GM18499 (cell line): ENCODE data around the gene TRAPPC2L.

Source experiments
- ATAC-seq: cut with Tn5 transposase; IDR thresholded peaks from one replicate; pipeline ENCODE4 v1.9.1; 2021; ENCODE audit warnings: moderate number of reproducible peaks; ENCODE audit not compliant: insufficient read depth, unreplicated experiment

The TRAPPC2L gene, protein sequence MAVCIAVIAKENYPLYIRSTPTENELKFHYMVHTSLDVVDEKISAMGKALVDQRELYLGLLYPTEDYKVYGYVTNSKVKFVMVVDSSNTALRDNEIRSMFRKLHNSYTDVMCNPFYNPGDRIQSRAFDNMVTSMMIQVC

DNA sequence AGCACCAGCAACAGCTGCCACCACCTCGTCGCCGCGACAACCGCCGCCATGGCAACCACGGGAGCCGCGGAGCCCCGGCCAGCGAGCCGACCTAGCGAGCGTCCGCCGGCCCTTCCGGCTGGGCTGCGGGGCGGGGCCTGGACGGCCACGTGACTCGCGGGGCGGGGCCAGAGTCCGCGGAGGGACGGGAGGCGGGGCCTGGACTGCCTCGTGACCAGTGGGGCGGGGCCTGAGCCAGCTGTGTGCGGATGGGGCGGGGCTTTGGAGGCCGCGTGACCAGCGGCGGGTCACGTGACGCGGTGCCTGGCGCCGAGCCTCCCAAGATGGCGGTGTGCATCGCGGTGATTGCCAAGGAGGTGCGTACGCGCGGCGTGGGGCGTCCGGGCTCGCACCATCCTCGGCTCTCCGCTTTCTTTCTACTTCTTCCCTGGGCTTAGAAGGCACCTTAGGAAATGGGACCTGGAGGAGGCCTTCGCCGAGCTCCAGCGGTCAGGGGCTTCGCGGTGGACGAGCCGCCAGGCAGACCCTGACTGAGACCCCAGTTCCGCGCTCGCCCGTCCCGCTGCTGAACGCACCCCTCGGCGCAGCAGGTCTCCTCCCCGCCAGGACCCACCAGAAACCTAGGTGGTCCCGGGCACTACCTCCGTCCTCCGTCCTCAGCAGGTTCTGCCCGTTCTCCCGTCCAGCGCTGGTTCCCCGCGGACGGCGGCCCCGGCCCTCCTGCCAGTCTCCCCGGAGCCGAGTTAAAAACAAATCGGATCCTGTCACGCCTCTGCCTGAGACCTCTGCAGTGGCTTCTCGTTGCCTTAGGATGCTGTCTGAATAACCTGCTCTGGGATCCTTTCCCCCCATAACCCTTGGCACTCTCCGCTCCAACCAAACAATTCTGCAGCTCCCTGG, at the start of gene TRAPPC2L, which contains the start of gene GALNS:
Gene TRAPPC2L (plus strand): TSS at position 300 of the 900 bp plus-strand sequence. CDS start 24 bp downstream, at position 324.
Gene GALNS (minus strand): TSS at position 120 of the 900 bp plus-strand sequence. CDS start 70 bp downstream, at position 50.
- ATAC-seq, result peak; percentile 60

DNA sequence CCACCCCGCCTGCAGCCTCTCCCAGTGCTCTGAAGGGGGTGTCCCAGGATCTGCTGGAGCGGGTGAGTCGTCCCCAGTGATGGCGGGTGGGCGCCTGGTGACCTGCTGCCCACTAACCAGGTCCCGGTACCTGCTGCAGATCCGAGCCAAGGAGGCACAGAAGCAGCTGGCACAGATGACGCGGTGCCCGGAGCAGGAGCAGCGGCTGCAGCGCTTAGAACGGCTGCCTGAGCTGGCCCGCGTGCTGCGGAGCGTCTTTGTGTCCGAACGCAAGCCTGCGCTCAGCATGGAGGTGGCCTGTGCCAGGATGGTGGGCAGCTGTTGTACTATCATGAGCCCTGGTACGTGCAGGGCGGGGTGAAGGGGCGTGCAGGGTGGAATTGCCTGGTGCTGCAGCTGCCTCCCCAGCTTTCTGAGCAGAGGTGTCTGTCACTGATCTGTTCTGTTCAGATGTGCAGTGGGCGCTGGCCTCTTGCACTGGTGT, 49.7 kb upstream of the TRAPPC2L start:
- no peak for ATAC-seq

DNA sequence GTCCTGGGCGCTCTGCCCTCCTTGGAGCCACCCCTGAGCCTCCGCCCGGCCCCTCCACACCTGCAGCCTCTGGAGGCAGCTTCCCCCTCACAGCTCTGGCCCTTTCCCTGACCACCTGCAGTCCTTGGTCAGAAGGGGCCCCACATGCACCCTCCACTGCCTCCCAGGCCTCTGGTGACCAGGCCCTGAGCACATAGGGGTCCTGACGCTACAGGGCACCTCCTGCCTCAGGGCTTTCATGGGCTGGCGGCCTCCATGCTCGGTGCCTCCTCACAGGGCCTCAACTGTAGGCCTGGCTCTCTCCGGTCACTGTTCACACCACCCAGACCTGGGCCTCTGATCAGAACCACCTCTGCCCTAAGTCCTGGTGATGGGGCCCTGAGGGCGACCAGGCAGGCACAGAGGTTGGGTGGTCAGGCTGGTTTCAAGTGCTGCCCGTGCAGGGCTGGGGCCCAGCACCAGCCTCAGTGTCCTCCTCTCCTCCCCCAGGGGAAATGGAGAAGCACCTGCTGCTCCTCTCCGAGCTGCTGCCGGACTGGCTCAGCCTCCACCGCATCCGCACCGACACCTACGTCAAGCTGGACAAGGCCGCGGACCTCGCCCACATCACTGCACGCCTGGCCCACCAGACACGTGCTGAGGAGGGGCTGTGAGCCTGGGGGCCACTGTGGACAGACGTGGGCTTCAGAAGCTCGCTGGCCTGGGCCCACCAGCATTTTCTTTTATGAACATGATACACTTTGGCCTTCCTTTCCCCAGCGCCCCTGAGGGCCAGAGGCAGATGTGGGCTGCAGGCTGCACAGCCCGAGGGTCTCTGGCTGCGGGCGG, 49.1 kb upstream of the TRAPPC2L start:
- ATAC-seq, result no peak

DNA sequence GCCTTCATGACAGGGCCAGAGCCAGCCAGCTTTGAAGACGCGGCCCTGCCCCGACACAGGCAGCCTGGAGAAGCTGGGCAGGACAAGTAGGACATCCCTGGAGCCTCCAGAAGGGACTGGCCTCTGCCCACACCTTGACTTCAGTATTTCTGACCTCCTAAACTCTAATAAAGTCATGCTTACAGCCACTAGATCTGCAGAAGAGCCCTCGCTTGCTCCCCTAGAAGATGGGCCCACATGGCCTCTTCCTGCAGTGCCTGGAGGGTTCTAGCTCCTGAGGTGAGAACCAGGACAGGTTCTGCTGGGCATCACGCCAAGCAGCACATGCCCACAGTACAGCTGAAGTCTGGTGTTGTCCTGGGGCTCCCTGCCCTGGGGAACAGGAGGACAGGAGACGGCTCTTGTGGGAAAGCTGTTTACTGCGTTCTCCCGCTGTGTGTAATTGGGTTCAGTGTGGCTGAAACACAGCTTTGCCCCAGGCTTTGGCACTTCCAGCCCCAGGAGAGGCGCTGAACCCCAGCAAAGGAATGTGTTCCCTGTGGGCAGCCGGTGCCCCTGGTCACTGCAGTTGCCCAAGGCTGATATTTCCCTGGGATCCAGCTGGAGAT, 47.8 kb upstream of the TRAPPC2L start:
- no peak for ATAC-seq

DNA sequence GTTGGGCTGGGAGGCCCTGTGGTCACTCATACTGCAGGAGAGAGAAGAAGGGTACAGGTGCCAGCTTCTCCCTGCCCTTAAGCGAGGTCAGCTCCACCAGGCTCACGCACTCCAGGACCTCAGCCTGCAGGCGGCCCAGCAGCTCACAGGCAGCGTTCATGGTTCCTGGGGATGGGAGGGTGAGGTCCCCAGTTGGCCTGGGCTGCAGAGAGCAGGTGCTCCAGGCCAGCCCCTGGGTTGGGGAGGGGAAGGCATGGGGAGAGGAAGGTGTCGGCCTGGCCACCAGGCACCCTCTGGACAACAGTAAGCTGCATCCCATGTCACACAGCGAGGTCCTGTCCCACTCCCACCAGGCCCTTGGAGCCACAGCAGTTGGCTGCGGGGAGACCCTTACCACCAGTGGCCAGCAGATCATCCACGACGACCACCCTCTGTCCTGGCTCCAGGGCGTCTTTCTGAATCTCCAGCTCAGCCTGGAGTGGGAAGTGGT, 47.2 kb upstream of the TRAPPC2L start:
- ATAC-seq, result no peak

DNA sequence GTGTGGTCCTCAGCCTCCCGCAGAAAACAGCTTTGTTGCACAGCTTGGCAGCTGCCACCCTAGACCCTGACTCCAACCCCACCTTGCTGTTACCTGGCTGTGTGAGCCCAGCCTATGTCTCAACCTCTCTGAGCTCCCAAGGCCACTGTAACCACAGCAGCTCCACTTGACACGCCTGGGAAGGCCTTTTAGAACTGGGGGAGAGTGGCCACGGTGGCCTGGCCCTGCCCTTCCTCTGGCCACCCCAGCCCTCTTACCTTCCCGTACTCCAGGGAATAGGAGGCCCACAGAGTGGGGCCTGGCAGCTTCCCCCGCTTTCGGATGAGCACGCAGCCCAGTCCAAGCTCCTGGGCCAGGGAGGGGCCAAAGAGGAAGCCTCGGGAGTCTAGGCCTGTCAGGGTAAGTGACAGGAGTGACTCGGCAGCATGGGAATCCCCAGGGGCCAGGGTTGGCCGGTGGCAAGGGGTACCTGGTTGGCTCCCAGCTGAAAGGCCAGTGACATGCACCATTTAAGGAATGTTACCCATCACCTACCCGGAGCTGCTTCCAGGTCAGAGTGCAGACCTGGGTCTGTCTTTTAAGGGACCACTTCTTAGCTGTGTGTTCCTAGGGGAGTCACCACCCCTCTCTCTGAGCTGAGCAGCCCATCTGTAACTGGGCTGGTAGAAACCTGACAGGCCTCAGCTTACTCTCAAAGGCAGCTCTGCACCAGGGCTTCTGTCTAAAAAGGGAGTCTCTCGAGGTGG, 46.6 kb upstream of the TRAPPC2L start:
- ATAC-seq, result no peak

DNA sequence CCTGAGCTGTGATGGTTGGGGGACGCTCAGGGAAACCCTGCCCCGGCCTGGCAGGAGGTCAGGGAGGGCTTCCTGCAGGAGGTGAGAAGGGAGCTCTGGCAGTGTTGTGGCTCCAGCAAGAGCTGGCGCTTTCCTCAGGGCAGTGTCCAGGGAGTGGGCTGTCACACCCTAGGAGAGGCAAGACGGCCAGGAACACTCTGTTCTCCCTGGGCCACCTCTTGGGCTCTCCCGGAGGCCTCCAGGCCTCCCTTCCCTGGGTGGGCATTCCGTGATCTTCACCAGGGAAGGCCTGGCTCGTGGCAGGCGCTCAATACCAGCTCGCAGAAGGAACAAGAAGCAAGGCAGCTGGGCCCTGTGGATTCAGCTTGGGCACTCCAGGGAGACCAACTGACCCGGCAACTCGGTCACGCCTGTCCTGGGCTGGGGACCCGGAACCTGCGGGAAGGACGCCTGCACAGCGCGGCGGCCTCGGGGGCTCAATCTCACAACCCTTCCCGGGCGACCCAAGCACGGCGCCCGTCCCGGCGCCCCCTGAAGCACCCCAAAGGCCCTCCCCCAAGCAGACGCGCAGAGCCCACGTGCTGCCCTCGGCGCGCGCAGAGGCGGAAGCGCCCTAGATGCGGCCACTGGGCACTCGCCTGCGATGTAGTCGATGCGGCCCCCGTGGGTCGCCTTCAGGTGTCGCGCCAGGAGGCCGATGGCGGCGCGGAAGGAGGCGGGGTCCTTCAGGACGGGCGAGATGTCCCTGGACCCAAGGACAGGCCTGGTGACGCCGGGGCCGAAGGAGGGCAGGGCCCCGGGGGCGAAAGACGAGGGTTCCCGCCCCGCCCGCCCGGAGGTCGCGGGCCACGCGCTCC, 45.8 kb upstream of the TRAPPC2L start:
- ATAC-seq, result peak; percentile 11

DNA sequence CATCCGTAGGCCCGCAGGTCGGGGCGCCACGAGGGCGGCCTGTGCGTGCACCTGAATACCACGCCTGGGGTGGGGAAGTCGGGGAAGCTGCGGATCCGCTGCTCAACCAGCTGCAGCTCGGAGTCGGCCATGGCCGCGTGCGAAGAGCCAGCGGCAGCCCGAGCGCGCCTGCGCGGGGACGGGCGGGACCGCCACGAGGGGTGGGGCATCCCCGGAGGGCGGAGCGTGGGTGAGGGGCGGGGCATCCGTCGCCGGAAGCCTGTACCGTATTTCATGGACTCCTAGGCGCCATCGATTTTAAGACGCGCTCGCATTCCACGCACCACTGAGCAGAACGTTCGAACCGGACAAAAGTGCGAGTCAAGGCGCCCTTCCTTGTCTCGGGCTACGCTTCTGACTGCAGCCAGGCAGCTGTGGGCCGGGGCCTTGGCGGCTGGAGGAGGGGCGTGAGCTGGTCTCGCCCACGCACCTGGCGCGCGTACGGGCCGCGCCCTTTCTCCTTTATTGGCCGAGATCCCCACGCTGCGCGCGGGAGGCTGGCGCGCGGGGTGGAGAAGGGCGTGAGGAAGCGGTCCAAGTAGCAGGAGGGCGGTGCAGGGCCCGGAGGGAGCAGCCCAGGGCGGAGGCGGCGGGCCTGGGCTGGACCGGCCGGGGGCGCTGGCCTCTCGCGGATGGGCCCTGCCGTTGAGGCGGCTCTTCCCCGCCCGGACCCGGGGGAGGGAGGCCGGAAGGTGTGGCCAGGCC, 45.0 kb upstream of the TRAPPC2L start, which contains the start of gene APRT:
Gene APRT (minus strand): TSS at position 160 of the 744 bp plus-strand sequence. CDS start 29 bp downstream, at position 131.
- peak; percentile 40 for ATAC-seq

DNA sequence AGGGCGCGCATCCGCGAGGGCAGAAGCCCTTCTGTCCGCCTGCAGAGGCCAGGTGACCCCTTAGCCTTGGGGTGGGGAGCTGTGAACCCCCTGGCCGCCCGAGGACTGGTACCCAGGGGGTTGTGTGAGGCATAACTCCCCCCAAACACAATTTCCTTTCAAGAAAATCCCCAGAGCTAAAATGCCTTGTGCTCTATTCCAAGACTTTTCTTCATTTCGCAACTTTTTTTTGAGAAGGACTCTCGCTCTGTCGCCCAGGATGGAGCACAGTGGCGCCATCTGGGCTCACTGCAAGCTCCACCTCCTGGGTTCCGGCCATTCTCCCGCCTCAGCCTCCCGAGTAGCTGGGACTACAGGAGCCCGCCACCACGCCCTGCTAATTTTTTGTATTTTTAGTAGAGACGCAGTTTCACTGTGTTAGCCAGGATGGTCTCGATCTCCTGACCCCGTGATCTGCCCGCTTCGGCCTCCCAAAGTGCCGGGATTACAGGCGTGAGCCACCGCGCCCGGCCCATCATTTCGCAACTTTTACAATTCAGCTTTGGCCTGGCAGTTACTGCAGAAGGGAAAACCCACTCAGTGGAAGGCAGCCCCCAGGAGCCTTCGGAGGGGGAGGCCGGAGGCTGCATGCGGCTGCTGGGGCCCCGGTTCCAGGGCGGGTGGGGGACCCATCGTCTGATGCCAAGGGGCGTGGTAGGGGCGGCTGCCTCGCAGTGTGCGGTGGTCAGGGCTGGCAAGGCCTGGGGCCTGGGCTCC, 44.2 kb upstream of the TRAPPC2L start:
- ATAC-seq, result no peak

DNA sequence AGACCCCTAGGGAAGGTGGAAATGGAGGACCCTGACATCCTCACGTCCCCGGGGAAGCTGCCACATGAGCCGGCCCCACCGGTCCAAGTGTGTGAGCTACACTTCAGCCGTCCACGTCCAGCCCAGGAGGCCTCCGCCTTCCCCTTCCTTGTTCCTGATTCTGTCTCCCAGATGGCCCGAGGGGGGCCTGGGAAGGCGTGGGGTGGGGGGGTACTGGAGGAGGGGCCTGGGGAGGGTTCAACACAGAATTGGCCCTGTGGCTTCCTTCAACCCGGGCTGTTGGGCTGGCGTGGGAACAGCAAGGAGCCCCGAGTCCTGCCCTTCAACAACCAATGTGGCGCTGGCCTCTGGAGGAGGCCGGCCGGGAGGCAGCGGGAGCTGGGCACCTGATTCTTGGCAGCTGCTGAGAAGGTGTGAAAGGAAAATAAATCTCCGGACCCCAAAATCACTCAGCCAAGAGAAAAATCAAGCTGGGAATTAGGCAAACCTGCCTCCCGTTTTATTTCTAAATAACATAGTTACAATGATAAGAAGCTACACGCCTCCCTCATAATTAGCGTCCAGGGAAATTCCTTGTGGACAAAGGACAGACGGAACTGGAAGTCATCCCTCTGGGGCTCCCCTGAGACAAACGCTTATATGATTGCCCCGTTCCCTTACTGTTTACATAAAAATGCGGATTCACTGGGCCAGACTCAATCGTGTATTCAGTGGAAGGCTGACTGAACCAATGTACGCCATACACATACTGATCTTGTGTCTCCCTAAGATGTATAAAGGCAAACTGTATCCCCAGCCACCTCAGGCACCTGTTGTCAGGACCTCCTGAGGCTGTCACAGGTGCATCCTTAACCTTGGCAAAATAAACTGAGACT, 43.4 kb upstream of the TRAPPC2L start:
- ATAC-seq, result no peak

DNA sequence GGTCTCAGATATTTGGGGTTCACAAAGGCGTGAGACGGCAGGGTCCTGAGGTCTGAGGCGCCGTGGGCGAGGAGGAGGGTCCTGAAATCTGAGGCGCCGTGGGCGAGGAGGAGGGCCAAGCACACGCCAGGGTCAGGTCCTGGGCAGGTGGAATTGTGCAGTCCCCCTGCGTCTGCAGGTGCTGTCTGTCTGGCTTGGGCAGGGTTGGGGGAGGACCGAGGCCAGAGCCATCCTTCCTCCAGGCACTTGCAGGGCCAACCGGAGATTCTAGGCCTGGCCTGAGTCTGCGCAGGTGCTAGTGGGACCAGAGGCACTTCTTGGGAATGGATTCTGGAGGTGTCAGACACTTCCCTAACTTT, 42.8 kb upstream of the TRAPPC2L start:
- ATAC-seq, result no peak

DNA sequence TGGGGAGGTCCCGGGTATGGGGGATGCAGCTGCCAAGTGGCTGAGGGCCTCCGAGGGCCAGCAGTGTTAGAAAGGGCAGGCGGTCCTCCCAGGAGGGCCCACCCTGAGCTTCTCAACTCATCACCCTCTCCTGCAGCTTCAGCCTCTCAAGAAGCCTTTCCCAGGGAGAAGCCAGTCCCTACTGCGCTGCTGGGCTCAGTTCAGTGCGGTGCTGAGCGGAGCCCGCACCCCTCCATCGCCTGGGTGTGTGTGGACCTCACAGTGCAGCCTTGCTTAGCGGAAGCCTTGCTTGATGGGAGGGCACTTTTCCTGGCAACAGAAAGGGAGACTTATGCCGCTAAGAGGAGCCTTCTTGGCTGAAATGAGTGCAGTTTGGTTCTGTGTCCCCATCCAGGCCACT, 41.7 kb upstream of the TRAPPC2L start:
- no peak for ATAC-seq

DNA sequence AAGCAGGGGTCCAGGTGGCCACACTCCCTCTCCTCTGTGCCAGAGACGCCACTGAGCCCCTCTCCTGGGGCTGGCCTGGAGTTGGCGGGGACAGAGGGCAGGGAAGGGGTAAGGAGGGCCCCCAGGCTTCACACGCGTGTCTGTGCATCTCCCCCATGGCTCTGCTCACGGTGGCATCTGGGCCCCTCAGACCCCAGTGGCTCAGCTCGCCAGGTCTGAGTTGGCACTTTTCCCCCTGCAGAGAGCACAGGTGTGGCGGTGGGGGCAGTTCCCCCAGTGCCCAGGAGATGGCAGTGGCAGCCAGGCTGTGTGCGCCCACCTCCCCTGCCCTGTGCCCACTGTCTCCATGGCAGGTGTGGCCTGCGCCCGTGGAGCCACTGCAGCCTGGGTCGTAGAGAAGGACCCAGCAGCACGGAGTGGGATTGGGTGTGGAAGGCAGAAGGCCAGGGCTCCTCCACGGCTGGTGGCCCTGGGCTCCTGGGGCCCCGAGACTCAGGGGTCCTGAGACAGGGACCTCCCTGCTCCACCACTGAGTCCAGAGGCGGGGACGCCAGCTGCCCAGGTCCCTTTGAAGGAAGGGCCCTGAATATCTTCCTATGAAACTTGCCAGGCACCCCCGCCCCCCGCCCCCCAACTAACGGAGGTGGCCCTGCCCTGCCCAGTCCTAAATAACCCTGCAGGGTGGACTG, 40.9 kb upstream of the TRAPPC2L start:
- no peak for ATAC-seq

DNA sequence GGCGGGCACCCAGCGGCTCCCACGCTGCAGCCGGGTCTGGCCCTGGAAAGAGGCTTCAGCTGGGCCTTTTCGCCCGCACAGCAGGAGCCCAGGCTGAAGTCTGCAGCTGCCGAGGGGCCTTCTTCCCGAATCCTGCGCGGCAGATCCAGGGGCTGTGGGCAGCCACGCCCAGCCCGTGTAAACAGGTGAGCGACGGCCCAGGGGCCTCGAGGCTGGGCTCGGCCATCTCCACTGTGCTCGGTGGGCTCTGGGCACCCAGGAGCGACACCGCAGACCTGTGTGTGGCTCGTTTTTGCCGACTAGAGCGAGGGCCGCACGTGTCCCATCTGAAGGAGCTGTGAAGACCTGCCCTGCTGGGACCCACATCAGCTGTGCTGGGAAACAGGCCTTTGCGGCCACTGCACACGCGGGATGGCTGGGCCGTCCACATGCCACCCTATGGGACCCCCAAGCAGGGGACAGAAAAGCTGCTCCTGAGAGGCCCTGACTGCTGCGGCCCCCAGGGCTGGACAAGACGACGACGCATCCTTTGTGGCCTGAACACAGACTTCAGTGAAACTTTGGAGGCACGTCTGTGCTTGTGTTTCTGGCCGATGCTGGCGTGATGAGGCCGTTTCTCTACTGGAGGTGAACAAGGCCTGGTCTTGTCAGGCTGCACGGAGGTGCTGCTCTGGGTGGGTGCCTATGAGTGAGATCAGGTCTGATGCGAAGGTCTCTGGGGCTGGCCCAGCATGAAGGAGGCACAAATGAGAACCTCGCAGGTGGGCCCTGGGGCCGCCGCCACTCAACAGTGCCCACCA, 40.0 kb upstream of the TRAPPC2L start:
- no peak for ATAC-seq
